Neuron (in vitro differentiated cells): Measurements from ENCODE around the gene MGAT4B.
"Not testable (repeated sequence)": the region's sequence is repeated elsewhere in the genome, so short reads cannot be mapped to it uniquely, and the experiment has no call there.

Source experiments
- H2AFZ ChIP-seq: one replicate; pipeline ENCODE4 v1.6.1; 2013; ENCODE audit warnings: low read depth, mild to moderate bottlenecking, inconsistent platforms, low read length, moderate library complexity
- H3K27me3 ChIP-seq: one replicate; pipeline ENCODE4 v1.6.1; 2013; ENCODE audit warnings: low read length; ENCODE audit not compliant: insufficient read depth
- H3K36me3 ChIP-seq: one replicate; pipeline ENCODE4 v1.6.1; 2013; ENCODE audit warnings: low read length; ENCODE audit not compliant: insufficient read depth
- H3K4me1 ChIP-seq: one replicate; pipeline ENCODE4 v1.6.1; 2013; ENCODE audit warnings: low read length; ENCODE audit not compliant: insufficient read depth
- H3K4me3 ChIP-seq: 2 replicates; pipeline ENCODE4 v1.5.1; 2013; ENCODE audit warnings: mild to moderate bottlenecking, low read length, moderate library complexity
- H3K9me3 ChIP-seq: one replicate; pipeline ENCODE4 v1.6.1; 2013; ENCODE audit warnings: low read length

Gene MGAT4B

GRCh38 chr5:179806250-179807048 is at the start of gene MGAT4B:
MGAT4B (minus strand) TSS chr5:179806866; CDS start chr5:179806583, 283 bp downstream.
- Histone ChIP-seq H3K9me3 (no peaks in the 10 kb centered on the region), H3K4me3 (peak within 1 kb of the TSS; percentile 78), H3K27me3 (no peaks in the 10 kb centered on the region), H3K4me1 (peaks cover 27% of the 10 kb centered on the region), H3K36me3 (peaks cover 2% of the 10 kb centered on the region), H2AFZ (peak within 1 kb of the TSS; percentile 80)

GRCh38 chr5:179854356-179854755 is 47.7 kb upstream of the MGAT4B start:
- Histone ChIP-seq H3K9me3 (peaks cover 11% of the 10 kb centered on the region), H3K4me1 (peaks cover under 1% of the 10 kb centered on the region), H3K27me3 (no peaks in the 10 kb centered on the region), H3K4me3 (no peak overlapping the region), H2AFZ (no peak overlapping the region), H3K36me3 (peaks cover 39% of the 10 kb centered on the region)

GRCh38 chr5:179852993-179853547 is 46.4 kb upstream of the MGAT4B start:
- Histone ChIP-seq H3K27me3 (no peaks in the 10 kb centered on the region), H2AFZ (no peak overlapping the region), H3K4me3 (no peak overlapping the region), H3K4me1 (no peaks in the 10 kb centered on the region), H3K36me3 (peaks cover 50% of the 10 kb centered on the region), H3K9me3 (peaks cover 16% of the 10 kb centered on the region)

DNA sequence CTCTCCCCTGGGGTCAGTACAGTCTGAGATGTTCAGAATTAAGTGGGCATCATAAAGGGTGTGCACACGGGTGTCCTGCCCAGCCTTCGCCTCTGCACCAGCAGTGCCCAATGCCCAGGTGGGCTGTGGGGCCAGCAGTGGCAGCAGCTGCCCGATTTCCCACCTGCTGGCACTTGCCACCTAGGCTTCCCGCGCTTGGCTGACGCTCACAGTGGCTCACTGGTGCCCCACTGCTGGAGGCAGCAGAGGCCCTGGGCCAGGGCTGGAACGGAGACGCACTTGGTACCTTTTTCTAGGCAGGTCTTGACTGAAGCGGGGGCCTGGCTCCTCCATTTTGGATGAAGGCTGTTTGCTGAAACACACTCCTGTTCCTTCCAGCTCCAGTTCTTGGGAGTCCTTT is 35.0 kb upstream of the MGAT4B start:
- no peaks in the 10 kb centered on the region for H3K4me1 ChIP-seq
- H3K36me3 ChIP-seq: peaks cover 68% of the 10 kb centered on the region
- H3K9me3 ChIP-seq: peaks cover 16% of the 10 kb centered on the region

DNA sequence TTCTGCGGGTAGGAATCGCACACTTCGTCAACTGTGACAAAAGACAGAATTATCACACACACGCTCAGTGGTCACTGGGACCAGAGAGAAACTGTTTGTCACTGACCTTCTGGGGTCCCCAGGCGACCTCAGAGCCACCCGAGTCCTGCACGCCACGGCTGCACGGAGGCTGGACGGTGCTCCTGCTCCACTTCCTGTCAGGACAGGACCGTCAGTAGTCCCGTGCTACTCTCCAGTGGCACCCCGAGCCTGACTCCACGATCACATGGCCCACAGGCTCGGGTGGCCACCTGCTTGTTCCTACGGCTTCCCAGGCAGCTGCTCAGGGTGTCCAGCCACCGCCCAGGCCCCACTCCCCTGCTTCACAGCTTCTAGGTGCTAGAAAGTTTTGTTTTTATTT is 34.1 kb upstream of the MGAT4B start:
- H3K4me1 ChIP-seq: no peaks in the 10 kb centered on the region
- peaks cover 11% of the 10 kb centered on the region for H3K9me3 ChIP-seq
- peaks cover 70% of the 10 kb centered on the region for H3K36me3 ChIP-seq
- H3K27me3 ChIP-seq: no peaks in the 10 kb centered on the region
- no peak overlapping the region for H3K4me3 ChIP-seq
- H2AFZ ChIP-seq: no peak overlapping the region

More for the DNA sequence above, 35.0 kb upstream of the MGAT4B start:
- Histone ChIP-seq H2AFZ (no peak overlapping the region), H3K27me3 (no peaks in the 10 kb centered on the region), H3K4me3 (no peak overlapping the region)

GRCh38 chr5:179840321-179840720 is 33.7 kb upstream of the MGAT4B start:
- H3K9me3 ChIP-seq: peaks cover 8% of the 10 kb centered on the region
- H3K4me3 ChIP-seq: no peak overlapping the region
- peaks cover 67% of the 10 kb centered on the region for H3K36me3 ChIP-seq
- H3K4me1 ChIP-seq: no peaks in the 10 kb centered on the region
- H3K27me3 ChIP-seq: no peaks in the 10 kb centered on the region
- H2AFZ ChIP-seq: no peak overlapping the region

DNA sequence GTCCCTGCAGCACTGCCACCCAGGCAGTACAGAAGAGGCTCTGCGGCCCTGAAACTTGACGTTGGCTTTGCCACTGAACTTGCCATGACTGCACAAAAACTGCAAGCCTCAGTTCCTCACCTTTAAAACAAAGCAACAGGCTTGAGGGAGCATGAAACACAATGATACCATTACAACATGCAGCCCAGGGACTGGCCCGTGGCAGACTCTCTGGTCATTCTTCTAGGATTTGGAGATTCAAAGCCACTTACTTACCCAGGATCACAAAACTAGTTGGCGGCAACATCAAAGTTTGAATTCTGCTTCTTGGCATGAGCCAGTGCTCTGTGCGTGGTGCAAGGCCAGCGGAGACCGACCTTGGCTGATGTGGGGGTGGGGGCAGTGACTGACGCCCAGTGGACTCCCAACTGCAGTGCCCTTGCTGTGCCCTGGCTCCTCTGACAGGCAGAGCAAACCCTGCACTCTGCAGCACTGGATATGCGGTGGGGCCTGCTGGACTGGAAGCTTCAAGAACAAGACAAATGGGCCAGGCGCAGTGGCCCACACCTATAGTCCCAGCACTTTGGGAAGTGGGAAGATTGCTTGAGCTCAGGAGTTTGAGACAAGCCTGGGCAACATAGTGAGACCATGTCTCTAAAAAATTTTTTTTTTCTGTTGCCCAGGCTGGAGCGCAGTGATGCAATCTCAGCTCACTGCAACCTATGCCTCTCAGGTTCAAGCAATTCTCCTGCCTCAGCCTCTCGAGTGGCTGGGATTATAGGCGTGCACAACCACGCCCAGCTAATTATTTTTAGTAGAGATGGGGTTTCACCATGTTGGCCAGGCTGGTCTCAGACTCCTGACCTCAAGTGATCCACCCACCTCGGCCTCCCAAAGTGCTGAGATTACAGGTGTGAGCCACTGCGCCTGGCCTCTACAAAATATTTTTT is 32.9 kb upstream of the MGAT4B start:
- Histone ChIP-seq H2AFZ (no peak overlapping the region), H3K36me3 (peaks cover 67% of the 10 kb centered on the region)

GRCh38 chr5:179837076-179838011 is 30.7 kb upstream of the MGAT4B start:
- H3K36me3 ChIP-seq: peaks cover 76% of the 10 kb centered on the region
- no peaks in the 10 kb centered on the region for H3K9me3 ChIP-seq
- H3K4me3 ChIP-seq: no peak overlapping the region

More for the DNA sequence above, 32.9 kb upstream of the MGAT4B start:
- H3K27me3 ChIP-seq: no peaks in the 10 kb centered on the region
- no peaks in the 10 kb centered on the region for H3K4me1 ChIP-seq
- no peak overlapping the region for H3K4me3 ChIP-seq
- H3K9me3 ChIP-seq: peaks cover 8% of the 10 kb centered on the region

GRCh38 chr5:179836225-179837019 is 29.8 kb upstream of the MGAT4B start:
- no peaks in the 10 kb centered on the region for H3K27me3 ChIP-seq
- H3K36me3 ChIP-seq: peaks cover 72% of the 10 kb centered on the region
- no peak overlapping the region for H2AFZ ChIP-seq
- H3K4me3 ChIP-seq: no peak overlapping the region
- no peaks in the 10 kb centered on the region for H3K4me1 ChIP-seq
- no peaks in the 10 kb centered on the region for H3K9me3 ChIP-seq

More at GRCh38 chr5:179837076-179838011, 30.7 kb upstream of the MGAT4B start:
- no peaks in the 10 kb centered on the region for H3K27me3 ChIP-seq
- H3K4me1 ChIP-seq: no peaks in the 10 kb centered on the region
- H2AFZ ChIP-seq: no peak overlapping the region

- peaks cover 66% of the 10 kb centered on the region for H3K36me3 ChIP-seq
- not testable (repeated sequence) for H3K4me3 ChIP-seq, H2AFZ ChIP-seq, H3K4me1 ChIP-seq, H3K9me3 ChIP-seq, H3K27me3 ChIP-seq
Measured at GRCh38 chr5:179834871-179835270, 28.2 kb upstream of the MGAT4B start.

DNA sequence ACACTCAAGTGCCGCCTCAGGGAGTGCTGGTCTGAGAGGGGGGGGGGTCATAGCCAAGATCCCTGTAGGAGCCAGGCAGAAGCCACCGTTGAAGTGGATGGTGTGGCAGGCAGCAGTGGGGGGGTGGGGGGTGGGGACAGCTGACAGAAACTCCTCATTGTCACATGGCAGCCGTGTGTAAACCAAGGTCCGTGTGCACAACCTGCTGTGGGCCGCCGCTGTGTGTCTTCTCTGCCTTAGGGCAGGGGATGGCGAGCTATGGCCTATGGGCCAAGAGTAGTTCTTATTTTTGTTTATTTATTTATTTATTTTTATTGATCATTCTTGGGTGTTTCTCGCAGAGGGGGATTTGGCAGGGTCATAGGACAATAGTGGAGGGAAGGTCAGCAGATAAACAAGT is 27.5 kb upstream of the MGAT4B start:
- Histone ChIP-seq H3K27me3 (no peaks in the 10 kb centered on the region), H3K9me3 (peaks cover 5% of the 10 kb centered on the region), H2AFZ (no peak overlapping the region), H3K36me3 (peaks cover 66% of the 10 kb centered on the region), H3K4me1 (no peaks in the 10 kb centered on the region), H3K4me3 (no peak overlapping the region)

DNA sequence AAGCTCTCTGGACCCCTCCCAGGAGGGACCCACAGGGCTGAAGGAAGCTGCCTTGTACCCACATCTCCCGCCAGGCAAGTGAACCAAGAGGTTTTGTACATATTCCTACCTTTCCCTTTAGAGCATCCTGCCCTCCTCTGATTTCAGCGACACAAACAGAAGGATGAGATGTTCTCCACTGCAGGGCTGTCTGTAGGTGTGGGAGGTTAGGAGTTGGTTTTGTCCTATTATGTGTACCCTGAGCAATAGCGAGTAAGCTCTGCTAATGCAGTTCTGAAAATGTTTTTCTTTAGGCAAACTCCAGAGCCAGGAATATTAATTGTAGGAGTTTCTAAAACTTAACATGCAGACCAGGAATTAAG is 27.0 kb upstream of the MGAT4B start:
- Histone ChIP-seq H3K4me3 (no peak overlapping the region), H3K4me1 (no peaks in the 10 kb centered on the region), H3K27me3 (no peaks in the 10 kb centered on the region), H3K36me3 (peaks cover 69% of the 10 kb centered on the region), H2AFZ (no peak overlapping the region), H3K9me3 (peaks cover 5% of the 10 kb centered on the region)
